ENCODE data around the gene SLC44A2.

DNA sequence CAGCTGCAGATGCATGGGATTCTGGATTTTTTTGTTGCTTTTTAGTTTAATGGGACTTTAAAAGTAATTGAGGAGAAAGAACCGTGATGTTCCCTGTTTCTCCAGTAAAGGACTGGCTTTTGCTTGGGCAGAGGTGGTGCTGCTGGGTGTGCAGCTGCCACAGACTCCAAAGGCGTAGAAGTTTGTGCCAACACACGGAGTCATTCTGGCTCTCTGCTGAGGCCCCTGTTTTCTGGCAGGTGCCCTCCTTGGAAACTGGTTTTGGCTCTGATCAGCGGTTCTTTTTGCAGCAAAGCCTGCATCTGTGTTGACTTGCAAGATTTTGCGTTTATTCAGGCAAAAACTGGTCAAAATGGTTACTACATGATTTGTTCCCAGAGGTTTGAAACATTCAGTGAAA lies 59.9 kb downstream of the SLC44A2 start:
- TF ChIP-seq, protein P1, sequence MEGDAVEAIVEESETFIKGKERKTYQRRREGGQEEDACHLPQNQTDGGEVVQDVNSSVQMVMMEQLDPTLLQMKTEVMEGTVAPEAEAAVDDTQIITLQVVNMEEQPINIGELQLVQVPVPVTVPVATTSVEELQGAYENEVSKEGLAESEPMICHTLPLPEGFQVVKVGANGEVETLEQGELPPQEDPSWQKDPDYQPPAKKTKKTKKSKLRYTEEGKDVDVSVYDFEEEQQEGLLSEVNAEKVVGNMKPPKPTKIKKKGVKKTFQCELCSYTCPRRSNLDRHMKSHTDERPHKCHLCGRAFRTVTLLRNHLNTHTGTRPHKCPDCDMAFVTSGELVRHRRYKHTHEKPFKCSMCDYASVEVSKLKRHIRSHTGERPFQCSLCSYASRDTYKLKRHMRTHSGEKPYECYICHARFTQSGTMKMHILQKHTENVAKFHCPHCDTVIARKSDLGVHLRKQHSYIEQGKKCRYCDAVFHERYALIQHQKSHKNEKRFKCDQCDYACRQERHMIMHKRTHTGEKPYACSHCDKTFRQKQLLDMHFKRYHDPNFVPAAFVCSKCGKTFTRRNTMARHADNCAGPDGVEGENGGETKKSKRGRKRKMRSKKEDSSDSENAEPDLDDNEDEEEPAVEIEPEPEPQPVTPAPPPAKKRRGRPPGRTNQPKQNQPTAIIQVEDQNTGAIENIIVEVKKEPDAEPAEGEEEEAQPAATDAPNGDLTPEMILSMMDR (IDR thresholded peaks at IDR 0.05): no peak
- no peak for TF ChIP-seq POLR2A (IDR thresholded peaks at IDR 0.05)
